B cell (primary cell): ENCODE measurements around the gene WDR82.

ENCODE experiments used
- CTCF ChIP-seq: fragments of 200-600 bp; IDR thresholded peaks from one replicate; pipeline ENCODE4 v1.8.0; 2022; ENCODE audit warnings: antibody characterized with exemption, mild to moderate bottlenecking
- EZH2 ChIP-seq: IDR thresholded peaks from 2 replicates; pipeline ENCODE4 v1.6.1; 2012; ENCODE audit warnings: borderline replicate concordance, low read depth, mild to moderate bottlenecking, moderate library complexity, low read length; ENCODE audit not compliant: insufficient read depth, poor library complexity, severe bottlenecking

DNA sequence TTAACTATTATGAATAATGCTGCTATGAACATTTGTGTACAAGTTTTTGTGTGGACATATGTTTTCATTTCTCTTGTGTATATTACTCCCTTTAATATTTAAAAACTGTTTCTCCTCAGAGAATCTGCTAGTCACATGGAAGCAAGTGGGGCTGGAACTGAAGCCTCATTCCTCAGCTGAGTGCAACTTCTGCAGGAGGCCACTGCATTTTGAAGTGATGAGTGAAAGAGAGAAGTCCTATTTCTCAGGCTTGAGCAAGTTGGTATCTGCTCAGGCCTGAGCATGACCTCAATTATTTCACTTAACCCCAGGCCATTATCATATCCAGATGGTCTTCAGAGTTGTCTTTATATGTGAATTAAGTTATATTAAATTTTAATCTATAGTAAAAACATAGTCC is 64.5 kb downstream of the WDR82 start:
- TF ChIP-seq CTCF (no peak), EZH2 (no peak)
